ENCODE data around the gene SHB. TPM values are rescaled to one million over a fixed set of nuclear protein-coding genes. Genes with fewer than 3 reads are reported as not detected.
"Not testable (repeated sequence)": the region's sequence is repeated elsewhere in the genome, so short reads cannot be mapped to it uniquely, and the experiment has no call there.

The SHB gene
- total RNA-seq, 1 experiment from 2014 or later = 54.8 TPM

- peak; percentile 86 for DNase-seq (ENCODE audit: low spot score)
Measured at GRCh38 chr9:37903647-37904444, 165.2 kb downstream of the SHB start, which contains the start of gene SLC25A51. Gene SLC25A51 (minus strand): TSS chr9:37904127. CDS start chr9:37888550, 15,577 bp downstream.

- DNase-seq (ENCODE audit: low spot score) = peak; percentile 29
Measured at GRCh38 chr9:37902796-37903646, 166.0 kb downstream of the SHB start.

- DNase-seq (ENCODE audit: low spot score) = no peak
Measured at GRCh38 chr9:37902131-37902530, 166.9 kb downstream of the SHB start.

DNA sequence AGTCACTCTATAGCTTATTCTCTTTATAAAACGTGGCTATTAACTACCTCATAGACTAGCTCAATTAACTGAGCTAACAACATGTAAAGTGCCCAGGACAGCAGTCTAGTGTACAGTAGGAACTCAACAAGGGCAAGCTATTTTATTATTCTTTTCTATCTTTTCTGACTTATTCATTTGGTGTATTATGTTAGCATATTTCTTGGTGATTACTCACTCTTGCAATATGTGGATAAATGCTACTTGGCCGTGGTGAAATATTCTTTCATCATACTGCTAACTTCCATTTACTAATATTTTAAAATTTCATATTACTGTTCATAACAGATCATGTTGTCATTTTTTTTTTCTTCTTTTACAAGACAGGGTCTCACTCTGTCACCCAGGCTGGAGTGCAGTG lies 170.0 kb downstream of the SHB start:
- no peak for DNase-seq (ENCODE audit: low spot score)

GRCh38 chr9:37897665-37898064 lies 171.4 kb downstream of the SHB start:
- no peak for DNase-seq (ENCODE audit: low spot score)

GRCh38 chr9:37892063-37892462 lies 177.0 kb downstream of the SHB start:
- no peak for DNase-seq (ENCODE audit: low spot score)

GRCh38 chr9:37891042-37891441 lies 178.0 kb downstream of the SHB start:
- not testable (repeated sequence) for DNase-seq (ENCODE audit: low spot score)

DNA sequence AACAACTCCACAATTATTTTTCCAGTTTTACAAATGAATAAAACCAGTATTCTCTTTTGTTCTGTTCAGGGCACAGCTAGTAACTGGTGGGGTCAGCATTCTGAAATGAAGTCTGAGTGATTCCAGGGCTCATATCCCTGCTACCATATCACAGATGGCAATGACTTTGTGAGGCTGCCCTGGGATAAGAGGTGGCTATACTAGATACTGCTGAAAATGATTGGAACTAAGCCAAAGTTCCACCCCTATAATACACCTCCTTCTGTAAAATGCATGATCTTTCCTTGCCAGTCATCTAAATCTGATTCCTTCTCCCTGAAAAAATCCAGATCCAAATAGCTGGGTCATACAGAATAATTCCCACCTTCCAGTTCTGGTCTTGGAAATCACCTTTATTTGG lies 179.5 kb downstream of the SHB start:
- no peak for DNase-seq (ENCODE audit: low spot score)

DNA sequence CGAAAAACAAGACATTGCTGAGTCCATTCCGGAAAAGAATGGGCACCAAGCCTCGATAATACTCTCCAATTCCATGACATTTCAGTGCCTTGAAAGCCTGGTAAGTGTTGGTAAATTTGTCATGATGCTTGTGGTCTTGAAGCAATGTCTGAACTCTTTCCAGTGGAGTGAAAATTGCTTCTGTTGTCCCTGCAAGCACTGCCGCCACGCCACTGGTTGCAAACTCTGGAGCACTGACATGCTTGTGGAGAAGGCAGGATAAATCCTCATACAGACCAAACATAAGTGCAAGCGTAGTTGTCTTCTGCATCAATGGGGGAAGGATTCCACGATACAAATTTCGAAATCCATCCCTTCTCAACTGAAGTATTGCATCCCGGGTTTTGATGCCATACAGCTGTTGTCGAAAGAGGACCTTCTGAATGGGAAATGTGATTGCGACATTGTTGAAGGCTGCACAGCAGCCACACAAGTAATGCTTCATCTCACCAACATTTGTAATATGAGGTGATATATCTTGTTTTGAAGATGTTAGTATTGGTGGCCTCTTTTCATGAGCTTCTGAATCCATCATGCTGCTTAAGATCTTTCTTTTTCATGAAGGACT lies 180.9 kb downstream of the SHB start:
- not testable (repeated sequence) for DNase-seq (ENCODE audit: low spot score)

GRCh38 chr9:37880916-37881479 lies 188.0 kb downstream of the SHB start:
- no peak for DNase-seq (ENCODE audit: low spot score)

DNA sequence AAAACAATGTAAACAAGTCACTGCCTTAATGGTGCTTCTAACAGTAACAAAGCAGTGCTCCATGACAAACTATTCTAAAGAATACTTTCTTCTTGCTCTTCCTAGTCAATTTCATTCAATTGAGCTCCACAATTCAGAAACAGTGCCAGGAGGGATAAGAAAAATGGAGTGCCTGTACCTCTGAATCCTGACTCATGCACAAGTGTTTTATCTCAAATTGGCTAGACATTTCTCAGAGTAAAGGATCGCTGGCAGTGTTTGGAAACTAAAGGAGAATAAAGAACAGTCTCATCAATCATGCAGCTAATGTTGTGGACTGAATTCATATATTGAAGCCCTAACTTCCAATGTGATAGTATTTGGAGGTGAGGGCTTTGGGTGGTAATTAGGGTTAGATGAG lies 192.7 kb downstream of the SHB start:
- no peak for DNase-seq (ENCODE audit: low spot score)

GRCh38 chr9:37873955-37874354 lies 195.1 kb downstream of the SHB start:
- no peak for DNase-seq (ENCODE audit: low spot score)

- DNase-seq (ENCODE audit: low spot score) = no peak
Measured at GRCh38 chr9:37870799-37871176, 198.2 kb downstream of the SHB start.

DNA sequence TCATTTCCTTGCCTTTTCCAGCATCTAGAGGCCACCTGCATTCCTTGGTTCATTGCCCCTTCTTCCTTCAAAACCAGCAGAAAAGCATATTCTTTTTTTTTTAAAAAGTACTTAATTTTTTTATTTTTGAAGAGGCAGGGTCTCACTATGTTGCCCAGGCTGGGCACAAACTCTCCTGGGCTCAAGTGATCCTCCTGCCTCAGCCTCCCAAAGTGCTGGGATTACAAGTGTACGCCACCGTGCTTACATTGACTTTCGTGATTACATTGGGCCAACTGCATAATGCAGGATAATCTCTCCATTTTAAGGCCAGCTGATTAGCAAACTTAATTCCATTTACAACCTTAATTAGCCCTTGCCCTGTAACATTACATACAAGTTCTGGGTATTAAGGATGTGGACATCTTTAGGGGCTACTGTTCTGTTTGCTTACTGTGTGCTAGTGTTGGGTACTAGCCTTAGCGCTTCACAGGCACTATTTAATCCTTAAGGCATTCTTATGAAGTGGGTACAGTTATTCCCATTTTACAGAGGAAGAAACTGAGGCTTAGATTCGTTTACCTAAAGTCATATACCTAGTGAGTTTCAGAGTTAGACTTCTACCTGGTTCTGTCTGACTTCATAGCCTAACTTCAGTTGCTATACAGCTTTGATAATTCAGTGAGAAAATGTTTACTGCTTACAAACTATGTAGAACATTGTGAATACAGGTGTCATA lies 198.8 kb downstream of the SHB start:
- DNase-seq (ENCODE audit: low spot score) = no peak

Small RNA genes lying within 50 kb of the gene (small RNA-seq; reads per million reads assigned to genes)
- gene RNU7-124P = not detected

Other genes with a start within 250 kb of the SHB start
- 8.5 and 9.9 TPM in 2 replicates for gene SLC25A51, start 165.1 kb downstream of the SHB start, total RNA-seq (2014; rRNA removed; shearing (Covaris generic))